Stimulated activated naive CD4-positive, alpha-beta T cell (primary cell): ENCODE measurements around the gene VMAC.

Experiments used
- DNase-seq, 6 experiments: peaks; one replicate each; lab custom pipeline; 2025; lab: John Stamatoyannopoulos, UW

The VMAC gene

DNA sequence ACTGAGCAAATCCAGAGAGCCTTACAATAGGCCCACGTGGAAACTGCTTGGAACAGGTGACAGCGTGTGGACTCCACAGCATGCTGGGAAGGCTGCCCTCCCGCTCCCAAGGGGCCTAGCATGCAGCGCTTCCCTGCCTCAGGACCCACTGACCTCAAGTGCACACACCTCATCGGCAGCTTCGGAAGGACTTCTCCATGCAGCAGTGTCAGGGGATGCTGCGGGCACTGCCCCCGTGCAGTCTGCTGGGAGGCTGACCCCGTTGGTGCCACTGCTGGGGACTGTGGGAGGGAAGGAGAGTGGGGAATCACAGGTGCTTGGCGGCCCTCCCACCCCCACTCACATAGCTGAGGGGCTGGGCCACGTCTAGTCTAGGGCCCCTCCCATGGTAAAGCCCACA lies 26.6 kb downstream of the VMAC start:
- no peak for DNase-seq

DNA sequence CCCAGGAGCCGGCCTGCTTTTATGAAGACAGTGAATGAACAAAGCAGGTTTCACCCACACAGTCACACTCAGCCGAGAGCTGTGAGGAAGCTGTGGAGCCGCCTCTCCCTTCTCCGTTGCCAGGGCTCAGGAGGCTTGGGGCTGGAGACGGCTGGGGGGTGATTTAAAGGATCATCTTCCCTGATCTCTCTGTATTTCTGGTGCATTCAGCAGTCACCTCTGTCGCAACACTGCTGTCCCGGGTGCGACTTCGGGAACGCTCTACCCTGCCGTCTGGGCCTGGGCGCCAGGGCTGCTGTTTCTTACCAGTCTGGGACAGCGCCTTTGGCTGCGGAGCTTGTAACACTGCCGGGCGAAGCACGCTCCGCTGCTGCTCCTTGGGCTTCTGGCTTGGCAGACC lies 27.5 kb downstream of the VMAC start:
- DNase-seq: no peak

DNA sequence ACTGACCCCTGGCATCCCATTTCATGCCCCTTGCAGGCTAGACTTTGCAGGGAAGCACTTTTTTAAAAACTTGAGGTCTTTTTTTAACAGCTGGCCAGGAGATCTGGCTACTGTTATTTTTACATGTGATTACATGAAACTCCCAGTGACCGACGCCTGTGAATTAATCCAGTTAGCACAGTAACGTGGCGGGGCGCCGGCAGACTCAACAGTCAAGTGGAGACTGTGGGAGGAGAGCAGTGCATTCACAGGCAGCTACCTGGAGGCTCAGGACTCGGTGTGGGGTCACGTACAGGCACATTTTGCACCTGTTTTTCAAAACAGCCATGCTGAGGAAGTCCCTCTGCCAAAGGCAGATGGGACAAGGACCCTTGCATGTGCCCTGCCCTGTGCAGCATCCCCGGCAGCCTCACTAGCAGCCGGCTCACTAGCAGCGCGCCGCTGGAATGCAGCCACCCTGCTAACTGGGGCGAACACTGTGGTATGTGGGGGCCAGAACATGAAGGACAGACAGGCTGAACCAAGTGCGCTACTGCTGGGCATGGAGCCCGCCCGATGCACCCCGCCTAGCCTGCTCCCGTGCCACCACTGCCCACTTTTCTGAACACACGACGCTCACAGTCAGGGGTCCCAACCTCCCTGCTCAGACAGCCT lies 28.1 kb downstream of the VMAC start:
- no peak for DNase-seq

DNA sequence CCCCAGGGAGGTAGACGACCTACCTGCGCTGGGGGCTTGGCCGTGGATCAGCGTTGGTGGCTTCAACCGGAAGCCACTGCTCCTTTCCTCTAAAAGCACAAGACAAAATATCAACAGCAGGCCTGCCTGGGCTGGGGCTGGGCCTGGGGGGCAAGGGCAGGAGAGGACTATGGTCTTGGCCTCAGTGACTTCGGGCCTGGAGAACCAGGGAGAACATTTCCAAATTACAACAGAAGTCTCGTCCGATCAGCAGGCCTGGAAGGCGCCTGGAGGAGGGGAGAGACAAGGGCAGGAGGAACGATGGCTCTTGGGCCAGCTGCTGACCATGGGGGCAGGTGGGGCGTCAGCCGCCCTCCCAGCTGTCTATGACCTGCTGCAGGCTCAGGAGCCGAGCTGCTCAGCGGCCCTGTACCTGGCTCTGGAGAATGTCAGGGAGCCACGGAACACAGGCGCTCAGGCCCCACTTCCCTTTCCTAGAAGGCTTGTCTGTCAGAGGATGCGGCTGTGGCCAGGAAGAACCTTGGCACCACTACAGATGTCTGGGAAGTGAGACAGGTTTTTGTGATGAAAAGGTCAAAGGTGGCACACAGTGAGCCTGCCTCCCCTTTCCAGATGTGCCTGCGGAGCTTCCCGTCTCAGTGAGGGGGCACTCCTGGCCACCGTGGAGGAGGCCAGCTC lies 28.9 kb downstream of the VMAC start:
- DNase-seq: no peak

DNA sequence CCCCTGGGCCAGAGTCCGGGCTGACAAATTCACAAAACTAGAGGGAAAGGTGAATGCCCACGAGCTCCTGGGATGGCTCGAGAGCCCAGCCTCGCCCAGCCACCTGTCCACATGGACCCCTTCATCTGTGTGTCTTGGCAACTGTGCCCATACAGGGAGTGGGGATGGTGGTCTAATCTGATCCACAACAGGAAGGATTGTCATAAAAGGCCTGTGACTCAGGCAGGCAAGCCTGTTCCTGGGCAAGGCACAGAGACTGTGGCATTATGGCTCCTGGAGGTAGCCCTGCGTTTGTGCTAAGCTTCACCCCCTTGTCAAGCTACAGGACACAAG lies 29.4 kb downstream of the VMAC start:
- no peak for DNase-seq

DNA sequence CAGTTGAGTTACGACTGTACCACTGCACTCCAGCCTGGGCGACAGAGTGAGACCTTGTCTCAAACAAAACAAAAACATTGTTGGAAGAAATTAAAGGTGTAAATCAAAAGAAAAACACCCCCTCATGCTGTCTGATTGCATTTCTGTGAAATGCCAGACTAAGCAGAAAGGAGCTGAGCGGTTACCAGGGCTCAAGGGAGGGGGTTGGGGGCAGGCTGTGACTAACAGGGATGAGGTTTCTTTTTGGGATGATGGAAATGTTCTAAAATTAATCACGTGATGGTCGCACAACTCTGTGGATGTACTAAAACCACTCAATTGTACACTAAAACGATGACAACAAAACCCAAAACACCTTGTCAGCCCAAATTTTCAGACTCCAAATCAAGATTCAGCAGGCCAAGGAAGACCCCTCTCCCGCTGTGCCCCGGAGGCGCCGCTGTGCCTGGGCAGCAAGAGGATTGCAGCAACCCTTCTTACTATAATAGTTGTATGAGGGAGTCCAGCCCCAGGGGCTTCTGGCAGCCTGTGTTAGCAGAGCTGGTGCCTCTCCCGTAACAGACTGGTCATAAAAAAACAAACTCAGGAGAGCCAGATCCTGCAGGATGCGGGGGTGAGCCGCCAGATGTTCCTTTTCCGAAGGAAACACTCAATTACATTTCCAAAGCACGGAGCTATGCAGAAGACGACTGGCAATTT lies 30.3 kb downstream of the VMAC start:
- DNase-seq: no peak

DNA sequence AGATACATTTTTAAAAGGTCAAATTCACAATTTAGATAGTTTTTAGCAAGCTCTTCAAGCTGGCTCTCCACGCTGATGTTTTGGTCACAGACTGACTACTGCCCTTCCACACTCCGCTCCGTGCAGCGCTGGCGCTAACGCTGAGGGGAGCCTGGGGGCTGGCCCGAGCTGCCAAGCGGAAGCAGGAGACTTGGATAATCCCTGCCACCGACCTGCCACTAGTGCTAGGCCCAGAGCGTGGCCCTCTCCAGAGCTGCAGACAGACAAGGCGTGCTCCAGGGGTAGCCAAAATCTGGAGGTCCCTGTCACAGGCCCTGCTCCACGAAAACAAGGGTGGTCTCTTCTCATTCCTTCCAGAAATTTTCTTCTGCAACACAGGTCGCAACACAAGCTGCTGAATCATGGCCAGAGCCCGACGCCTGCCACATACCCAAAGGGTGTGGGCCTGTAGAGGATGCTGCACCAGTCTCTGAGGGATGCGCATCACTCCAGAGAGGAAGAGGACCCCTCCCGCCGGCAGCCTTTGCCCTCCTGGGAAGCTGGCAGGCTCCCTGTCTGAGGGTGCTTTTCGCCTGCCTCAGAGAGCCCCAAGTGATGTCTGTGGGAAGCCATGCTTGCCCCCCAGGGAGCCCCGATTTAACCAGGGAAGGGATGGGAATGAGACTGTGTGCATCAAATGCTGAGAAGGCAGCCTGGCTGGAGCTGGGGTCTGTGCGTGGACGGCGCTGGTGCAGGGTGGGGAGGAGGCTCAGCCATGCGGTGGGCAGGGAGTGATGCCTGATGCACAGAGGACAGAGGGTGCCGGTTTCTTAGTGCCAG lies 31.0 kb downstream of the VMAC start:
- no peak for DNase-seq

DNA sequence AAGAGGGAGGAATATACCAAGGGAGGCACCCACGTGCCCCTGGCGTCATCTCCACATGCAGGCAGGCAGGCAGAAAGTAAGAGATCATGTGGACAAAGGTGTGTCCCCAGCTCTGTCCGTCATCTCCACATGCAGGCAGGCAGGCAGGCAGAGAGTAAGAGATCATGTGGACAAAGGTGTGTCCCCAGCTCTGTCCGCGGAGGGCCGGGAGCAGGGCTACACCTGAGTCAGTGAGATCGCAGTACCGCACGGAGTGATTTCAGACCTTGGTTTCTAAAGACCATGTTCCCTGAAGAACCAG lies 31.6 kb downstream of the VMAC start:
- DNase-seq: no peak

DNA sequence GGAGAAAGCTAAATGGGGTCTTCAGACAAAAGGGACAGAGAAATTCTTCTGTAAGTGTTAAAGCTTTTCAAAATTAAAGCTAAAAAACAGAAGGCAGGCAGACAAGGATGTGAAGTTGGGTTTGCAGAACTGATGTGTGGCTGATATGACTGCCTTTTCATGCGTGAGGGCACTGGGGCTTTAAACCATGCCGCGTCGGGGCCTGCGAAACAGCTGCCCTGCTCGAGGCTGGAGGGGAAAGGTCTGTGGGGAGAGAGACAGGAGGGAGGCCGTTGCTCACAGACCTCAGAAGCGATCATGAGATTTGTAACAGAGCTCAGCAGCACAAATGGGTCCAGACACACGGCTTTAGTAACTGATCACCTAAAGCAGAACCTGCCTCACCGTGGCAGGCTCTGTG lies 32.9 kb downstream of the VMAC start:
- DNase-seq: no peak

DNA sequence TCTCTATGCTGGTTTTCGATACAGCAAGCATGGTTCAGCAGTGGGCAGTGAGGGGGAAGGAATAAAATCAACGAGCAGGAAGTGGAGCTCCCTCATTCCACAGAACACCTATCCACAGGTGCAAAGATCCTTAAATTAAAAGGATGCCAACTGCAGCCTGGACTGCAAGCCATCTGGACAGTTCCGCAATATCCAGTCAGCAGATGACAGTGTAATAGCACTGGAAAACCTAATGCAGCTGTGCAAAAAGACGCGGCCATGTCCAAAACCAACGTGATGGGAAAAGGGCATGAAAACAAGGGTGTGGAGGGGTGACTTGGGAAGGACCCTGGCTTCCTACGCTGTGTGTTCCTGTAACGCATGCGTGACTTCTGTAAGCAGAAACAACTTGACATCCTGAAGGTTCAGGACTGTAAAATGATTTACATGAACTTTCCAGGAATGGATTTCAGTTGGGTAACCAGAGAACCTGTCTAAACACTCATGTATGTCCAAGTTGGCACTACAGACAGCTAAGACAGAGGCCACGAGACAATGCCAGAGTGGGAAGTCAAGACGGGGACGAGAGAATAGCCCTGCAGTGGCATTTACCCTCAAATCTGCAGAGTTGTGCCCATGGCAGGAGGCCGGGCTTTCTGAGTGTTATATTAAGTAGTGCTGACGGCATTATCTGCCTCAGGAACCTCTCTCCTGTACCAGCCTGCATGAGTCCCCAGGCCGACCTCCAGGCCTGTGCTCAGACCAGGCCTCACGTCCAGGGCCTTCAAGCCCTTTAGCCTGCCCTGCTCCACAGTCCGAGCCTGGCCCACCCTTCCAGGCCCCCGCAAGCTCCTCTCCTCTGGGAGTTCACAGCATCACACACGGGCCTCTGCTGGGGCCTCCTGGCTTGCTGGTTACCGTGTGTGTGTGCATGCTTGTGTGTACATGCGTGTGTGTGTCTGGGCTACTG lies 35.9 kb downstream of the VMAC start:
- no peak for DNase-seq

DNA sequence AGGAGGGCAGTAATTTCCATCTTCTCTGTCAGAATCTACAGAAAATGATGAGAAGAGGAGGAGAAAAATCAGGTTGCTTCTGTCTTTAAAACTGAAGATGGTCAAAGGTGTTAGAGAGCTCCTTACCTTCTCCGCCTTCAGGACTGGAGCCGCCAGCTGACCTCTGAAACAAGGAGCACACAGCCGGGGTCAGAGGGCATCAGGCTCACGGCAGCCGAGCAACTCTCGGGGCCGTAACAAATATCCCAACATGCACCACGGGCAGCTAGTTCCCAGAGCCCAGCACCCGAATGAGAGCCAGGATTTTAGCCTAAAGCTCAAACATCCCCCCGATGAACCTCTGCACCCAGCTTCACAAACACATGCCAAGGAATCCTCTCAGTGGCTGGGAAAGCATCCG lies 37.0 kb downstream of the VMAC start:
- no peak for DNase-seq

DNA sequence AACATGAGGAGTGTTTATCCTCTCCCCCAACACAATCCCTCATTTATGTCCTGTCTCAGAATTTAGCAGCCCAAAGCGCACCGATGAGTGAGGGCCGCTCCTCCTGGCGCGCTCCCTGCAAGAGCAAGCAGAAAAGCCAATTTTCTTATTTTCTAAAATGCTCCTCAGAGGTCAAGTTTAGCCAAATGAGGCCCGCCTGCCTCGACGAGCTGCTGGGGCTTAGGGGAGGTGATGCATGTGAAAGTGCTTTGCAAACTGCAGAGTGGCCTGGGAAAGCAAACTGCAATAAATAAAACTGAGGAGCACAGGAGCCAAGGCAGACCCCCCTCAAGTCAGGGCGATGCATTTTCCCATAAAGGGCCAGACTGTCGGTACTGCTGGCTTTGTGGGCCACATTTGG lies 38.4 kb downstream of the VMAC start:
- DNase-seq: no peak

DNA sequence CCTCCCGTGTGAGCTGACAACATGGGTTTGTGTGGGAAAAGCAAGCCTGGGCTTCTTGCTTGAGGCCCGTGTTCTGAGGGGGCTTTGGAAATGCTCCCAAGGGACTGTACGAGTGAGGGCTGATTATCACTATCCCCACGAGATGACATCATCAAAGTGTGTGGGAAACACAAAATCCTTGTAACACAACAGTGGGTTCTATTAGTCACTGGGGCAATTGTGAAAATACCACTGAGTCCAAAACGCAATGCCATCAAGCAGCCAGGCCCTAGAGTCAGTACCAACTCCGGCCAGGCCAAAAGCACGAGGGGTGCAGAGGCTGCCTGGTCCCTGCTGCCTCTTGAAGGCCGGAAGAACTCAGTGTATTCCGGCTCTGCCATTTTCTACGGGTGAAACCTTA lies 39.0 kb downstream of the VMAC start:
- DNase-seq: no peak

DNA sequence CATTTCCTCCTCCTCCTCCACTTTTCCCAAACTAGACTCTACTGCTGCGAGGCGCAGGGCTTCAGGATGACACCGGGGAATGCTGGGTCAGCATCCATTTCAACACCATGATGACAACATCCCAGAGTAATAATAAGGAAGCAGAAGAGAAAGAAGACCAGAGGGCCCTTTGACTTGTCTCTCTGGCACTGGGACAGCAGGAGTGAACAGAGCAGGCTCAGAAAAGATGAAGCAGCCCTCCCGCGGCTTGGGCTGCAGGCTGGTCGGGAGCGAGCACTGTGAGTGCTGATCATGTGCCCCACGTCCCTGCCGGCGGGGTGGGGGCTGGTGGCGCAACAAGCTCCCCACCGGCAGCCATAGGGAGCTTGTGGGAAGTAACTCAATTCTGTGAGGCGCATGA lies 42.8 kb downstream of the VMAC start:
- DNase-seq: no peak

DNA sequence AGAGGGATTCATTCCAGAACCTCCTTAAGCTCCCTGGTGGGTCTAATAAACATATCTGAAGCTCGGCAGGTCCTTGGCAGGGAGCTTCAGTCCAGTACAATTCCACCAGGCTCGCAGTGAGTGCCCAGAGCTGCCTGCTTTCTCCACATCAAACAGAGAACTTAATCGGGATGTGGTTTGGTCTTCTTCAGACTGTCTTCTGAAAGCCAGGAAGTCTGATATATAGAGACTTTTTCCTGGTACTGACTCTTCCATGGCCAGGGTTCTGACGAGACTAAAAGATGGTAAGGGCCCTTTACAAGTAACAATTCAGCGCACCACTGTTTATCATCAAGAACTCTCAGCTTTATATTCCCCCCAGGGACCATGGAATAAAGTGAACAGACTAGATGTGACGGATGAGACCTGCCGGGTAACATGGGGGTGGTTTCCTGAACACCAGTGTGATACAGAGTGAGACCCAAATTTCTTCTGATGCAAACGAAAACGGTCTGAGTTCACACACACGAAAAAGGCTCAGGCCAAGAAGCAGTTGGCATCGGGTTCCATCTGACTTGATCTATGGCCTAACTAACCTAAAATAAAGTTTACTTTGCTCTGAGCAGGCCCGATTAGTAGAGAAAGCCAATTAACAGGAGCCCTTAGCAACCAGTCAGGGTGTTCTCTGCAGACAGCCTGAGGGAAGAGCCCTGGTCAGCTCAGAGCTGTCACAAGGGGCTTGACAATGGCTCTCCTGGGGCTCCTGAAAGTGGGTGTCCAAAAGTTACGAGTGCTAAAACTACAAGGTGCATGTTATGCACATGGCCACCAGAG lies 44.3 kb downstream of the VMAC start:
- DNase-seq: peak in 3 of 6 experiments; percentile 13 to 27 (median 25)

DNA sequence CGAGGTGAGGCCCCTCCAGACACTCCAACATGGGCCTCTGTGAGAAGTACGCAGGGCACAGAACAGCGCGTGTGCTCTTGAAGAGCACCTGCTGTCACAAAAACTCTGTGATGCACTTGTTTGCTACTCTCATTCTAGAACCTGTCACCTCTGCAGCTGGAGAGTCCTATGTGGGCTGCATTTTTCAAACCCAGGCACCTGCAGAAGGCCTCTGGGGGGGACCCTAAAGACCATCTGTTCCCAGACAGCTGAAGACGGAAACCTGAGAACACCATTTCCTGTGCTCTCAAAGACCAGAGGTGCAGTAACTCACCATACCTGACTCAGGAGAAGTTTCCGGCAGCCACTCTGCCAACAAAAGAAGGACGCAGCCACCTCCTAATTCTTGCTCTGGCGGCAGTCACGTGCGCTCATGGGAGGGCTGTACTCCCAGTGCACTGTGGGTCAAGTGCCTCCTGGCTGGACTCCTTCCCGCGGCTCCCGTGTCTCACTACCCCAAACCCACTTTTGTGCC lies 45.2 kb downstream of the VMAC start:
- DNase-seq: peak; percentile 18 to 53 (median 31)

DNA sequence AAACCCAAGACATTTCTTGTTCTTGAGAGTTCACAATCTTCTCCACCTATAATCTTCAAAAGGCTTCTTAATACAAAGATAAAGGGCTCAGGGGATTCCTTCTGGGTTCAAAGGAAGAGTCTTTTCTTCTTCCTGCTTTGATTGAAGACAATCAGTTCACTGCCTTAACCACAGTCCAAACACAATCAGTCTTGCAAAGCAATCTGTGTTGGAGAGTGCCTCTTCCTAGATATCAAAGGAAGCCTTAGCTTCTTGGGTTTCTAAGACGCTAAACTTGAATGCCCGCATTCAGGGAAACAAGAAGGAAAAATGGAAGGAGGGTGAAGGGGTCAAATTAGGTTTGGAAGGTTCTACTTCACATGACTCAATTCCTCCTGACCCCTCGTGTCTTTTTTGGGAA lies 46.1 kb downstream of the VMAC start:
- DNase-seq: peak in 2 of 6 experiments; percentile 14 to 18

DNA sequence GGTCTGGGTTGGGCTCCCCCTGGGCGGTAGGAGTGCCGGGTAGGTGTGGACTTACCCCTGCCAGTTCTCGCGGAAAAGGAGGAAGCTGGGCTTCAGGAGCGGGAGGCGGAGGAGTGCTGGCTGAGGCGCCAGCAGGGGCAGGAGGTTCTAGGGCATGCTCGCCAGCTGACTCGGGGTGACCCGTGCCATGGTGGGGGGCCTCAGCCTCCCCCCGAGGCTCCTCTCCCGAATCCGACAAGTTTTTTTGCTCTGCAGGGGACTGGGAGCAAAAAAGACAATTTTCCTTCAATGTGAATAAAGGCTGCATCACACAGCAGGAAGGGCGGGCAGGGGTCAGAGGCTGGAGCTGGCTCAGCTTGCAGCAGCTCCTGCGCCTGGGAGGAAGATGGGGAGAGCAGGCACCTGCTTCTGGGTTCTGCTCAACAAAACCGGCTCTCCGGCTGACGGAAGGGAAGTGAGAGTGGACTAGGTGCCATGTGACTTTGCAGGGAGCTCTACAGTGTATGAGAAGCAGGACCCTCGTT lies 46.7 kb downstream of the VMAC start:
- DNase-seq: no peak

DNA sequence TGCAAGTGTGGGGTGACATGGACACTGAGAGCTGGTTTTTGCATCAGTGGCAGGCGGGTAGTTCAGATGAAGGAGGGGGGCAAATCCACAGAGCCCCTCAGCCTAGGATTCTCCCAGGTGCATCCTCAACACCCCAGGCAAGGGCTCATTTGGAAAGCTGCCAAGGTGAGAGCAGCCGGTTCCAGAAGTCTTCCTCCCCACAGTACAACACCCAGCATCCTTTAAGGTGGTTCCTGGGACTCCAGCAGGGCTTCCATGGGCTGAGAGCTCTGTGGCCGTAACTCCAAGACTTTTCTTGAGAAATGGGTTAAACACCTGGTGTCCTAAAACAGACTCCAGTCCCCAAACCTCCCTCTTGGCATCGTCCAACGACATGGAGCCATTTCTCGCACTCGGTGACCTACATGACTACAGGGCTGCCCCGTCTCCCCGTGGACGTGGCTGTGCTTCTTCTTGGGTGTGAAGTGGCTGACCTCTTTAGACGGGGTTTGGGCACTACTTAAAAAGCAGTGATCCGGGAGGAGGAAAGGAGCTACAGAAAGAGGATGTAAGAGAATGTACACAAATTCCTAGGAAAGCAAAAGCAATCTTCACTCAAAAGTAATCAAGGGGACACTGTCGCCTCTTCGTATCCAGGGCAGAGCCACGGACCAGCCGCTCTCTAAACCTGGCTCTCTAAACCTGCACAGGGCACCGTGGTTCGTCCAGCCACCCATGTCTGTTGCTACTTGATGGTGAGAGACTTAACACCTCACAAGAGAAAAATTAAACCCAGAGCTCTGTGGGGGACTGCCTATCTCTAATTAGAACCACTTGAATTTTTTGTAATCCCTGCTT lies 47.7 kb downstream of the VMAC start:
- DNase-seq: peak in 1 of 6 experiments; percentile 13
